Left ventricle myocardium inferior (tissue), 1 donor: ENCODE results near the gene F5. TPM values are rescaled to one million over a fixed set of nuclear protein-coding genes. Genes with fewer than 3 reads are reported as not detected.

Experiments
- DNase-seq: peaks from one replicate; pipeline ENCODE4 v3.0.0-alpha.2; 2020
- H3K27ac ChIP-seq: fragments of 200-600 bp; replicated peaks from 2 replicates; pipeline ENCODE4 v1.8.0; 2021
- H3K27me3 ChIP-seq: fragments of 200-600 bp; 2 replicates; pipeline ENCODE4 v1.8.0; 2021; ENCODE audit warnings: low read depth
- H3K36me3 ChIP-seq: fragments of 200-600 bp; 2 replicates; pipeline ENCODE4 v1.8.0; 2021
- H3K4me1 ChIP-seq: fragments of 200-600 bp; 2 replicates; pipeline ENCODE4 v1.8.0; 2021
- H3K4me3 ChIP-seq: fragments of 200-600 bp; 2 replicates; pipeline ENCODE4 v1.8.0; 2021; ENCODE audit warnings: mild to moderate bottlenecking, moderate library complexity
- H3K9me3 ChIP-seq: fragments of 200-600 bp; replicated peaks from 2 replicates; pipeline ENCODE4 v1.8.0; 2021
- CTCF ChIP-seq: fragments of 200-600 bp; IDR thresholded peaks from 2 replicates; pipeline ENCODE4 v1.8.0; 2021; ENCODE audit warnings: antibody characterized with exemption, mild to moderate bottlenecking, borderline replicate concordance
- intact Hi-C: fragments of 100-400 bp; cut with micrococcal nuclease; formaldehyde crosslinking; loops from one replicate; pipeline ENCODE4 v1.11.0; 2022
- total RNA-seq: library from RNA; stranded (reverse); fragmentation: NEBNext Ultra II Directional; extraction: Animal tissue kit (Norgen Biotek cat#: 25700); gene quantifications from one replicate; pipeline ENCODE4 v1.2.1, GENCODE V29; 2021
- donor health status: DM: no; HTN: yes; CAD: no; lungs with severe emphysema.

Gene F5
- total RNA-seq, 1 donor from 2014 or later = 14.7 TPM

DNA sequence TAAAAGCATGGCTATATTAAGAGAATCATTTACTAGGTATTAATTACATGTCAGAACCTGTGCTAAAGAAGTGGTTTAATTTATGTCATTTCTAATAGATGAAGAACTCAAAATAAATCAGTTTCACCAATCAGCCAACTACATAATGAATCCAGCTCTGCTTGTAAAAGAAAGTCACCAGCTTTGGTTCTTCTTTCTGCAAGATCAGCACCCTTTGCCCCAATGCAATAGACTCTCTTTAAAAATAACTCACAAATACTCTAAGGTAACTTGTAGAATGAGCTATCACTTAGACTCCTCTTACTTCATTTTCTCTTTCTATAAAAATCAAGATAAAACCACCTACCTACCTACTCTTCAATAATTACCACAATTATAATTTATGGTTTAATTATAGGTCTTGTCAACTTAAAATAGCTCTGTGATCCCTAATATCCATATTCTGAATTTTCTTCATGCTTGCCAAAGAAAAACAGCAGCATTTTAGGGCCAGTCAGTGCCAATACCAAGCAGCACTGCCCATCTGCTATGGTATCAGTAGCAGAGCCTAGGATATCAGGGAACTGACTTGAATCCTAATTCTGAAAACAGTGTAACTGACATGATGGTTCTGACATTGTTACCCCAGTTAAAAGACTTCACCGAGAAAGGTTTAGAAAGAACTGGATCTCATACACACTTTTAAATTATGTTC lies 111.8 kb downstream of the F5 start:
- intact Hi-C loops = loop anchor here (10.0 kb wide), 1 partner anchor 50 kb away; no protein-coding TSS in a partner anchor
- H3K27me3 ChIP-seq = no peaks in the 10 kb centered on the region
- H3K9me3 ChIP-seq = no peaks in the 10 kb centered on the region
- no peak overlapping the region for H3K27ac ChIP-seq
- no peak for DNase-seq
- H3K36me3 ChIP-seq = peaks cover 20% of the 10 kb centered on the region
- H3K4me1 ChIP-seq = peaks cover 35% of the 10 kb centered on the region
- H3K4me3 ChIP-seq = no peak overlapping the region
- TF ChIP-seq CTCF = no peak

DNA sequence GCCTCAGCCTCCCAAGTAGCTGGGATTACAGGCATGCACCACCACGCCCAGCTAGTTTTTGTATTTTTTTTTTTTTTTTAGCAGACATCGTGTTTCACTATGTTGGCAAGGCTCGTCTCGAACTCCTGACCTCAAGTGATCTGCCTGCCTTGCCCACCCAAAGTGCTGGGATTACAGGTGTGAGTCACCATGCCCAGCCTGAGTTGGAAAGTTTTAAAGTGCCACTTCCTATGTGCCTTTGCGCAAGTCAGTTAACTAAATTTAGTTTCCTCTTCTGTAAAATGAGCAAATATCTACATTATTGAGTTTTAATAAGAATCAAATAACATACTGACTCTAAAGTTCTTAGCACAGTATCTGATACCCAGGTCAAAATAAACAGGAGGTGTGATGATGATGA lies 112.9 kb downstream of the F5 start:
- Histone ChIP-seq H3K36me3 (peaks cover 30% of the 10 kb centered on the region), H3K27ac (no peak overlapping the region), H3K27me3 (no peaks in the 10 kb centered on the region), H3K4me1 (peaks cover 25% of the 10 kb centered on the region), H3K9me3 (no peaks in the 10 kb centered on the region), H3K4me3 (no peak overlapping the region)
- TF ChIP-seq CTCF = no peak
- intact Hi-C loops = loop anchor here (10.0 kb wide), 1 partner anchor 51 kb away; no protein-coding TSS in a partner anchor
- no peak for DNase-seq

- TF ChIP-seq CTCF = no peak
- DNase-seq = no peak
- no peak overlapping the region for H3K27ac ChIP-seq
- no peaks in the 10 kb centered on the region for H3K9me3 ChIP-seq
- intact Hi-C loops = loop anchor here (10.0 kb wide), 1 partner anchor 52 kb away; no protein-coding TSS in a partner anchor
- H3K36me3 ChIP-seq = peaks cover 36% of the 10 kb centered on the region
- H3K4me3 ChIP-seq = no peak overlapping the region
- no peaks in the 10 kb centered on the region for H3K27me3 ChIP-seq
- H3K4me1 ChIP-seq = peaks cover 25% of the 10 kb centered on the region
Observed at GRCh38 chr1:169472738-169473137, 113.5 kb downstream of the F5 start.

DNA sequence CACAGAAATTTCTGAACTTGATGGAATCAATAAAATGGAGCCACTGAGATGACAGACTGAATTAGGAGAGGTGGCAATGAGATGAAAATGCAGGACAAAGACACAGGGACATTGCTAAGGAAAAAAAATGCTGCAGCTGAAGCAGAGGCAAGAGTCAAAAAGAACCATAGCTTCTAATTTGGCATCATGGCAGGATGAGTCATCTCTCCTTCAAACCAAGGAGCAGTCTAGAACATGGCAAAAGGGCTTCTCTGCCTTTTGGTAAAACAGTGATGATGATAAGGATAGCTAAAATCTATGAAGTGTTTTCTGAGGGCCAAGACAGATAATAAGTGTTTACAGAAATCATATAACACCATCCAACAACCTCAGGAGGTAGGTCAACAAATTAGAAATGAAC lies 117.3 kb downstream of the F5 start:
- no peak for TF ChIP-seq CTCF
- Histone ChIP-seq H3K9me3 (no peaks in the 10 kb centered on the region), H3K4me3 (no peak overlapping the region), H3K4me1 (peaks cover 3% of the 10 kb centered on the region), H3K36me3 (peaks cover 43% of the 10 kb centered on the region), H3K27ac (no peak overlapping the region), H3K27me3 (no peaks in the 10 kb centered on the region)
- no peak for DNase-seq
- intact Hi-C loops = no loop called here

- TF ChIP-seq CTCF = peak; percentile 53
- intact Hi-C loops = no loop called here
- DNase-seq = no peak
- H3K4me1 ChIP-seq = no peaks in the 10 kb centered on the region
- H3K4me3 ChIP-seq = no peak overlapping the region
- H3K27me3 ChIP-seq = no peaks in the 10 kb centered on the region
- H3K36me3 ChIP-seq = peaks cover 43% of the 10 kb centered on the region
- H3K9me3 ChIP-seq = no peaks in the 10 kb centered on the region
- H3K27ac ChIP-seq = no peak overlapping the region
Observed at GRCh38 chr1:169466259-169467230, 119.7 kb downstream of the F5 start.
